Hepatocyte (in vitro differentiated cells): ENCODE measurements around the gene COX7A2L. TPM values are rescaled to one million over a fixed set of nuclear protein-coding genes. Genes with fewer than 3 reads are reported as not detected.

Source experiments
- DNase-seq: peaks from one replicate; pipeline ENCODE4 v3.0.0-alpha.2; 2016; ENCODE audit warnings: low spot score
- H2AFZ ChIP-seq: fragments of 200-600 bp; sonication (generic); 2 replicates; pipeline ENCODE4 v1.6.0; 2016; ENCODE audit warnings: antibody characterized with exemption, mild to moderate bottlenecking
- H3K27ac ChIP-seq: fragments of 200-600 bp; sonication (generic); 2 replicates; pipeline ENCODE4 v1.5.1; 2016; ENCODE audit warnings: mild to moderate bottlenecking
- H3K27me3 ChIP-seq: fragments of 200-600 bp; sonication (generic); 2 replicates; pipeline ENCODE4 v1.6.1; 2016
- H3K36me3 ChIP-seq: fragments of 200-600 bp; sonication (generic); replicated peaks from 2 replicates; pipeline ENCODE4 v1.5.1; 2016; ENCODE audit warnings: low read depth; ENCODE audit not compliant: insufficient read depth
- H3K4me1 ChIP-seq: fragments of 200-600 bp; sonication (generic); 2 replicates; pipeline ENCODE4 v1.5.1; 2016; ENCODE audit warnings: mild to moderate bottlenecking, moderate library complexity; ENCODE audit not compliant: insufficient read depth
- H3K4me2 ChIP-seq: fragments of 200-600 bp; sonication (generic); 2 replicates; pipeline ENCODE4 v1.6.0; 2016
- H3K4me3 ChIP-seq: fragments of 200-600 bp; sonication (generic); 2 replicates; pipeline ENCODE4 v1.5.1; 2016; ENCODE audit warnings: mild to moderate bottlenecking
- H3K79me2 ChIP-seq: fragments of 200-600 bp; sonication (generic); 2 replicates; pipeline ENCODE4 v1.6.0; 2017; ENCODE audit warnings: mild to moderate bottlenecking
- H3K9me2 ChIP-seq: fragments of 200-600 bp; sonication (generic); replicated peaks from 2 replicates; pipeline ENCODE4 v1.6.0; 2017; ENCODE audit warnings: mild to moderate bottlenecking; ENCODE audit not compliant: insufficient read depth
- H3K9me3 ChIP-seq: fragments of 200-600 bp; sonication (generic); 2 replicates; pipeline ENCODE4 v1.5.1; 2016; ENCODE audit warnings: low read depth, mild to moderate bottlenecking
- H4K20me1 ChIP-seq: fragments of 200-600 bp; sonication (generic); 2 replicates; pipeline ENCODE4 v1.6.0; 2016; ENCODE audit warnings: mild to moderate bottlenecking; ENCODE audit not compliant: insufficient read depth, poor library complexity, severe bottlenecking
- CTCF ChIP-seq: fragments of 200-600 bp; sonication (generic); IDR thresholded peaks from 2 replicates; pipeline ENCODE4 v1.5.1; 2016; ENCODE audit warnings: antibody characterized with exemption, mild to moderate bottlenecking; ENCODE audit not compliant: poor library complexity
- EZH2 ChIP-seq: fragments of 200-600 bp; sonication (generic); IDR thresholded peaks from 2 replicates; pipeline ENCODE4 v1.6.1; 2016; ENCODE audit warnings: antibody characterized with exemption, mild to moderate bottlenecking, borderline replicate concordance
- EZH2phosphoT487 ChIP-seq: fragments of 200-600 bp; sonication (generic); IDR thresholded peaks from one replicate; pipeline ENCODE4 v1.6.1; 2018; ENCODE audit warnings: antibody characterized with exemption, mild to moderate bottlenecking, low read depth, moderate library complexity; ENCODE audit not compliant: unreplicated experiment, severe bottlenecking
- WGBS: methylation state at CpG from one replicate; pipeline ENCODE4 v1.1.6; 2016; ENCODE audit warnings: low lambda C conversion rate; ENCODE audit errors: missing lambda C conversion rate; 5-methylcytosine and 5-hydroxymethylcytosine counted together
- polyA plus RNA-seq: library from polyadenylated mRNA; unstranded; fragments of >200 nt; fragmentation: Nextera tagmentation; extraction: Ambion mirVana; gene quantifications from 2 replicates; pipeline ENCODE4 v1.2.1, GENCODE V29; 2016
- total RNA-seq: library from RNA; depleted of rRNA; stranded (reverse); fragments of >200 nt; gene quantifications from 2 replicates; pipeline ENCODE4 v1.2.3, GENCODE V29; 2014

The COX7A2L gene
- total and polyA plus RNA-seq, 2 experiments from 2014 or later = 134 to 247 TPM

- Histone ChIP-seq H3K9me2 (no peaks in the 10 kb centered on the region), H3K27me3 (no peaks in the 10 kb centered on the region), H3K4me3 (no peak overlapping the region), H3K4me1 (peaks cover 9% of the 10 kb centered on the region), H2AFZ (no peak overlapping the region), H4K20me1 (no peaks in the 10 kb centered on the region), H3K79me2 (peaks cover 42% of the 10 kb centered on the region), H3K9me3 (no peaks in the 10 kb centered on the region), H3K4me2 (no peak overlapping the region), H3K36me3 (no peaks in the 10 kb centered on the region), H3K27ac (no peak overlapping the region)
- no peak for DNase-seq
- TF ChIP-seq EZH2phosphoT487 (no peak), EZH2 (no peak)
- 91% methylated on average over 22 of the region's 23 CpGs for WGBS
Observed at GRCh38 chr2:42340045-42340937, 20.7 kb downstream of the COX7A2L start.

GRCh38 chr2:42339191-42339912 lies 21.7 kb downstream of the COX7A2L start:
- Histone ChIP-seq H3K27me3 (no peaks in the 10 kb centered on the region), H3K79me2 (peaks cover 32% of the 10 kb centered on the region), H3K9me2 (no peaks in the 10 kb centered on the region), H3K4me3 (no peak overlapping the region), H4K20me1 (no peaks in the 10 kb centered on the region), H3K4me2 (no peak overlapping the region), H2AFZ (no peak overlapping the region), H3K27ac (no peak overlapping the region), H3K4me1 (peaks cover 9% of the 10 kb centered on the region), H3K36me3 (no peaks in the 10 kb centered on the region), H3K9me3 (no peaks in the 10 kb centered on the region)
- 96% methylated on average over 21 of the region's 21 CpGs for WGBS
- DNase-seq = no peak
- TF ChIP-seq EZH2 (no peak), CTCF (no peak), EZH2phosphoT487 (no peak)

- no peaks in the 10 kb centered on the region for H3K27me3 ChIP-seq
- H4K20me1 ChIP-seq = no peaks in the 10 kb centered on the region
- H3K9me3 ChIP-seq = no peaks in the 10 kb centered on the region
- 94% methylated on average over 13 of the region's 13 CpGs for WGBS
- no peak for TF ChIP-seq EZH2phosphoT487
- TF ChIP-seq EZH2 = no peak
- TF ChIP-seq CTCF = no peak
- H3K36me3 ChIP-seq = no peaks in the 10 kb centered on the region
- no peak for DNase-seq
- peaks cover 9% of the 10 kb centered on the region for H3K4me1 ChIP-seq
- no peak overlapping the region for H3K4me2 ChIP-seq
- H3K79me2 ChIP-seq = peaks cover 28% of the 10 kb centered on the region
- H3K4me3 ChIP-seq = no peak overlapping the region
- H3K27ac ChIP-seq = no peak overlapping the region
- no peak overlapping the region for H2AFZ ChIP-seq
- no peaks in the 10 kb centered on the region for H3K9me2 ChIP-seq
Observed at GRCh38 chr2:42338567-42339190, 22.3 kb downstream of the COX7A2L start.
